GM23248 (cell line): Measurements from ENCODE around the gene RFPL3. TPM values are rescaled to one million over a fixed set of nuclear protein-coding genes. Genes with fewer than 3 reads are reported as not detected.

ENCODE experiments used
- DNase-seq: peaks from one replicate; pipeline ENCODE4 v3.0.0-alpha.2; 2015
- H2AFZ ChIP-seq: fragments of 200-600 bp; sonication (generic); 2 replicates; pipeline ENCODE4 v1.6.1; 2016; ENCODE audit warnings: antibody characterized with exemption
- H3F3A ChIP-seq: fragments of 200-600 bp; sonication (generic); 2 replicates; pipeline ENCODE4 v1.6.1; 2016; ENCODE audit warnings: mild to moderate bottlenecking, antibody characterized with exemption, mixed run types; ENCODE audit not compliant: insufficient read depth
- H3K27ac ChIP-seq: fragments of 200-600 bp; sonication (generic); 2 replicates; pipeline ENCODE4 v1.5.1; 2016; ENCODE audit warnings: mild to moderate bottlenecking
- H3K27me3 ChIP-seq: fragments of 200-600 bp; sonication (generic); replicated peaks from 2 replicates; pipeline ENCODE4 v1.6.1; 2016; ENCODE audit warnings: mild to moderate bottlenecking; ENCODE audit not compliant: insufficient read depth
- H3K36me3 ChIP-seq: fragments of 200-600 bp; sonication (generic); 2 replicates; pipeline ENCODE4 v1.6.1; 2016; ENCODE audit warnings: low read depth, mild to moderate bottlenecking
- H3K4me1 ChIP-seq: fragments of 200-600 bp; sonication (generic); 2 replicates; pipeline ENCODE4 v1.6.1; 2016; ENCODE audit warnings: mild to moderate bottlenecking; ENCODE audit not compliant: insufficient read depth
- H3K4me2 ChIP-seq: fragments of 200-600 bp; sonication (generic); one replicate; pipeline ENCODE4 v1.6.1; 2016; ENCODE audit warnings: mild to moderate bottlenecking; ENCODE audit not compliant: unreplicated experiment
- H3K4me3 ChIP-seq: fragments of 200-600 bp; sonication (generic); 2 replicates; pipeline ENCODE4 v1.5.1; 2016; ENCODE audit warnings: mild to moderate bottlenecking
- H3K79me2 ChIP-seq: fragments of 200-600 bp; sonication (generic); 2 replicates; pipeline ENCODE4 v1.6.1; 2016; ENCODE audit warnings: mild to moderate bottlenecking; ENCODE audit not compliant: insufficient read depth
- H3K9ac ChIP-seq: fragments of 200-600 bp; sonication (generic); 2 replicates; pipeline ENCODE4 v1.6.1; 2016; ENCODE audit warnings: mild to moderate bottlenecking
- H3K9me2 ChIP-seq: fragments of 200-600 bp; sonication (generic); 2 replicates; pipeline ENCODE4 v1.6.1; 2016; ENCODE audit warnings: mixed run types, mild to moderate bottlenecking, moderate library complexity; ENCODE audit not compliant: insufficient read depth
- H3K9me3 ChIP-seq: fragments of 200-600 bp; sonication (generic); one replicate; pipeline ENCODE4 v1.6.1; 2017; ENCODE audit warnings: low read depth
- H4K20me1 ChIP-seq: fragments of 200-600 bp; sonication (generic); 2 replicates; pipeline ENCODE4 v1.6.0; 2016; ENCODE audit not compliant: insufficient read depth
- EZH2 ChIP-seq: fragments of 200-600 bp; sonication (generic); IDR thresholded peaks from 2 replicates; pipeline ENCODE4 v1.6.1; 2018; ENCODE audit warnings: antibody characterized with exemption, mild to moderate bottlenecking; ENCODE audit not compliant: insufficient read depth, poor library complexity, severe bottlenecking
- EZH2phosphoT487 ChIP-seq: fragments of 200-600 bp; sonication (generic); IDR thresholded peaks from 2 replicates; pipeline ENCODE4 v1.6.1; 2018; ENCODE audit warnings: antibody characterized with exemption, moderate library complexity, mild to moderate bottlenecking, low read depth; ENCODE audit not compliant: insufficient read depth
- WGBS, 2 experiments: methylation state at CpG; one replicate each; pipeline ENCODE4 v1.1.6; 2015 to 2017; ENCODE audit warnings: low lambda C conversion rate in 2 of 2, low coverage in 1 of 2; ENCODE audit errors: missing lambda C conversion rate in 2 of 2; 5-methylcytosine and 5-hydroxymethylcytosine counted together
- in situ Hi-C: fragments of 300-500 bp; cut with MboI; formaldehyde crosslinking; loops from 2 replicates; pipeline ENCODE4 v1.15.0; 2020
- polyA plus RNA-seq: library from polyadenylated mRNA; unstranded; fragments of >200 nt; fragmentation: Nextera tagmentation; extraction: Ambion mirVana; gene quantifications from 2 replicates; pipeline ENCODE4 v1.2.1, GENCODE V29; 2016
- total RNA-seq: library from RNA; depleted of rRNA; stranded (reverse); fragments of >200 nt; shearing (Covaris generic); gene quantifications from 2 replicates; pipeline ENCODE4 v1.2.3, GENCODE V29; 2014

The RFPL3 gene
- total and polyA plus RNA-seq, 2 experiments from 2014 or later: not detected

GRCh38 chr22:32361257-32361656 lies 3.6 kb downstream of the RFPL3 start:
- no peak for DNase-seq
- H2AFZ ChIP-seq: no peak overlapping the region
- H3K4me3 ChIP-seq: no peak overlapping the region
- no peaks in the 10 kb centered on the region for H3F3A ChIP-seq
- peaks cover 11% of the 10 kb centered on the region for H3K27me3 ChIP-seq
- no peaks in the 10 kb centered on the region for H3K79me2 ChIP-seq
- in situ Hi-C loops: no loop called here
- no peak overlapping the region for H3K27ac ChIP-seq
- H3K9ac ChIP-seq: no peak overlapping the region
- H3K36me3 ChIP-seq: no peaks in the 10 kb centered on the region
- no peak for TF ChIP-seq EZH2
- no peak for TF ChIP-seq EZH2phosphoT487
- H3K4me2 ChIP-seq: no peak overlapping the region
- H3K9me2 ChIP-seq: no peaks in the 10 kb centered on the region
- WGBS, 2 experiments: 77 to 79% methylated on average over 2 of the region's 2 CpGs
- H4K20me1 ChIP-seq: no peaks in the 10 kb centered on the region
- H3K4me1 ChIP-seq: no peaks in the 10 kb centered on the region
- H3K9me3 ChIP-seq: no peaks in the 10 kb centered on the region

GRCh38 chr22:32364210-32364609 lies 6.5 kb downstream of the RFPL3 start:
- WGBS, 2 experiments: 66 to 68% methylated on average over 5 of the region's 5 CpGs
- Histone ChIP-seq H3K27ac (no peak overlapping the region), H3F3A (no peaks in the 10 kb centered on the region), H3K27me3 (peaks cover 11% of the 10 kb centered on the region), H3K79me2 (no peaks in the 10 kb centered on the region), H3K4me3 (no peak overlapping the region), H3K4me1 (no peaks in the 10 kb centered on the region), H2AFZ (no peak overlapping the region), H3K9me2 (no peaks in the 10 kb centered on the region), H3K36me3 (no peaks in the 10 kb centered on the region), H3K4me2 (no peak overlapping the region), H3K9me3 (no peaks in the 10 kb centered on the region), H4K20me1 (no peaks in the 10 kb centered on the region), H3K9ac (no peak overlapping the region)
- no peak for DNase-seq
- TF ChIP-seq EZH2 (no peak), EZH2phosphoT487 (no peak)
- in situ Hi-C loops: no loop called here

GRCh38 chr22:32375678-32376450 lies 18.2 kb downstream of the RFPL3 start:
- no peaks in the 10 kb centered on the region for H4K20me1 ChIP-seq
- H3K36me3 ChIP-seq: no peaks in the 10 kb centered on the region
- no peak for DNase-seq
- H3K9me3 ChIP-seq: no peaks in the 10 kb centered on the region
- no peak overlapping the region for H3K27ac ChIP-seq
- no peaks in the 10 kb centered on the region for H3K9me2 ChIP-seq
- in situ Hi-C loops: no loop called here
- no peak overlapping the region for H3K9ac ChIP-seq
- H3K27me3 ChIP-seq: no peaks in the 10 kb centered on the region
- TF ChIP-seq EZH2phosphoT487 (no peak), EZH2 (no peak)
- H3K79me2 ChIP-seq: no peaks in the 10 kb centered on the region
- no peak overlapping the region for H3K4me3 ChIP-seq
- no peaks in the 10 kb centered on the region for H3K4me1 ChIP-seq
- WGBS, 2 experiments: 42 to 56% methylated on average over 7 of the region's 7 CpGs
- no peak overlapping the region for H2AFZ ChIP-seq
- H3K4me2 ChIP-seq: no peak overlapping the region
- no peaks in the 10 kb centered on the region for H3F3A ChIP-seq

- no peaks in the 10 kb centered on the region for H3K9me3 ChIP-seq
- H3K9ac ChIP-seq: no peak overlapping the region
- in situ Hi-C loops: no loop called here
- H3K4me3 ChIP-seq: no peak overlapping the region
- H4K20me1 ChIP-seq: no peaks in the 10 kb centered on the region
- no peak overlapping the region for H3K4me2 ChIP-seq
- no peak for DNase-seq
- no peaks in the 10 kb centered on the region for H3K36me3 ChIP-seq
- no peaks in the 10 kb centered on the region for H3K79me2 ChIP-seq
- no peaks in the 10 kb centered on the region for H3K4me1 ChIP-seq
- TF ChIP-seq EZH2phosphoT487: no peak
- TF ChIP-seq EZH2: no peak
- H2AFZ ChIP-seq: no peak overlapping the region
- H3K27me3 ChIP-seq: no peaks in the 10 kb centered on the region
- H3K9me2 ChIP-seq: no peaks in the 10 kb centered on the region
- 51 to 52% methylated on average over 5 of the region's 5 CpGs for WGBS, 2 experiments
- no peak overlapping the region for H3K27ac ChIP-seq
- H3F3A ChIP-seq: no peaks in the 10 kb centered on the region
Measured at GRCh38 chr22:32376681-32377080, 19.0 kb downstream of the RFPL3 start.
